Keratinocyte (primary cell): Measurements from ENCODE around the gene SLC1A5. TPM values are rescaled to one million over a fixed set of nuclear protein-coding genes. Genes with fewer than 3 reads are reported as not detected.

Experiments
- DNase-seq: peaks from one replicate; pipeline ENCODE4 v3.0.0-alpha.2; 2011; ENCODE audit warnings: low read depth, missing footprints, low spot score
- FAIRE-seq: peaks from 2 replicates; lab custom pipeline; 2011; peaks lifted over from hg19 to GRCh38; lab: Jason Lieb, UNC
- H2AFZ ChIP-seq: 2 replicates; pipeline ENCODE4 v1.6.0; 2012; ENCODE audit warnings: low read length, control low read depth, inconsistent platforms; ENCODE audit not compliant: control insufficient read depth
- H3K27ac ChIP-seq: 2 replicates; pipeline ENCODE4 v1.5.1; 2011; ENCODE audit warnings: low read length; ENCODE audit not compliant: control insufficient read depth, insufficient read depth
- H3K27me3 ChIP-seq: 3 replicates; pipeline ENCODE4 v1.6.0; 2011; ENCODE audit warnings: low read length; ENCODE audit not compliant: control insufficient read depth, insufficient read depth; ENCODE audit errors: extremely low read depth
- H3K36me3 ChIP-seq, 2 experiments: 2 replicates in 1 of 2; 3 replicates in 1 of 2; pipeline ENCODE4 v1.5.1; 2011; ENCODE audit warnings: low read length in 2 of 2, mild to moderate bottlenecking in 1 of 2; ENCODE audit not compliant: control insufficient read depth in 2 of 2, insufficient read depth in 2 of 2; ENCODE audit errors: extremely low read depth in 1 of 2
- H3K4me1 ChIP-seq: 3 replicates; pipeline ENCODE4 v1.5.1; 2011; ENCODE audit warnings: low read length; ENCODE audit not compliant: control insufficient read depth, insufficient read depth; ENCODE audit errors: extremely low read depth
- H3K4me2 ChIP-seq: 3 replicates; pipeline ENCODE4 v1.6.0; 2011; ENCODE audit warnings: low read depth, low read length; ENCODE audit not compliant: control insufficient read depth, insufficient read depth; ENCODE audit errors: extremely low read depth
- H3K4me3 ChIP-seq, 3 experiments: fragments of 200-600 bp in 1 of 3; sonication (generic) in 1 of 3; 2 replicates in 2 of 3; 3 replicates in 1 of 3; pipeline ENCODE4 v1.5.1; 2011 to 2016; ENCODE audit warnings: low read length in 3 of 3, mild to moderate bottlenecking in 3 of 3, control low read depth in 2 of 3, inconsistent platforms in 1 of 3, low read depth in 1 of 3, mixed read lengths in 1 of 3, mixed run types in 1 of 3, moderate library complexity in 1 of 3; ENCODE audit not compliant: control insufficient read depth in 2 of 3, insufficient read depth in 2 of 3; ENCODE audit errors: extremely low read depth in 1 of 3
- H3K79me2 ChIP-seq: 2 replicates; pipeline ENCODE4 v1.6.0; 2012; ENCODE audit warnings: low read length; ENCODE audit not compliant: control insufficient read depth, insufficient read depth
- H3K9ac ChIP-seq: 3 replicates; pipeline ENCODE4 v1.6.0; 2011; ENCODE audit warnings: low read length; ENCODE audit not compliant: control insufficient read depth, insufficient read depth; ENCODE audit errors: extremely low read depth
- H3K9me1 ChIP-seq: 3 replicates; pipeline ENCODE4 v1.6.0; 2011; ENCODE audit warnings: low read length; ENCODE audit not compliant: control insufficient read depth, insufficient read depth; ENCODE audit errors: extremely low read depth
- H3K9me3 ChIP-seq: 2 replicates; pipeline ENCODE4 v1.5.1; 2012; ENCODE audit warnings: low read depth, low read length; ENCODE audit not compliant: control insufficient read depth
- H4K20me1 ChIP-seq: 3 replicates; pipeline ENCODE4 v1.6.0; 2011; ENCODE audit warnings: low read length; ENCODE audit not compliant: control insufficient read depth, insufficient read depth; ENCODE audit errors: extremely low read depth
- EZH2 ChIP-seq: IDR thresholded peaks from one replicate; pipeline ENCODE4 v1.6.1; 2012; ENCODE audit warnings: inconsistent platforms, mild to moderate bottlenecking, low read length, moderate library complexity
- dilution Hi-C: fragments of 300-500 bp; cut with MboI; formaldehyde crosslinking; loops from one replicate; pipeline ENCODE4 v1.7.0; 2020; ENCODE audit warnings: low sequenced_read_pairs; ENCODE audit not compliant: extremely low pct_ligation_motif_present
- polyA plus RNA-seq, 5 experiments: library from polyadenylated mRNA; depleted of rRNA in 3 of 5; stranded (reverse) in 3 of 5; stranded (forward) in 1 of 5; unstranded in 1 of 5; fragments of >200 nt; gene quantifications; 1 replicate in 1 of 5; 2 replicates in 3 of 5; 3 replicates in 1 of 5; pipeline versions ENCODE4 v1.2.1 to v1.2.3, GENCODE V29; 2011 to 2012; ENCODE audit warnings: missing spikeins in 2 of 5, low read depth in 1 of 5, low replicate concordance in 1 of 5
- TF ChIP-seq, protein P1 (sequence below), 3 experiments: IDR thresholded peaks in 1 of 3; conservative IDR thresholded peaks in 1 of 3; optimal IDR thresholded peaks in 1 of 3; 2 replicates in 2 of 3; 3 replicates in 1 of 3; pipeline versions ENCODE3 to v1.5.1; 2011; ENCODE audit warnings: low read length in 3 of 3, mild to moderate bottlenecking in 3 of 3, moderate library complexity in 2 of 3, control low read depth in 1 of 3, inconsistent platforms in 1 of 3; ENCODE audit not compliant: insufficient read depth in 2 of 3; ENCODE audit errors: extremely low read depth in 1 of 3

Gene SLC1A5
- polyA plus RNA-seq, 1 donor (not counting 4 experiments of a cell fraction or from before 2014, with no cell fraction given), result 90.4 TPM

DNA sequence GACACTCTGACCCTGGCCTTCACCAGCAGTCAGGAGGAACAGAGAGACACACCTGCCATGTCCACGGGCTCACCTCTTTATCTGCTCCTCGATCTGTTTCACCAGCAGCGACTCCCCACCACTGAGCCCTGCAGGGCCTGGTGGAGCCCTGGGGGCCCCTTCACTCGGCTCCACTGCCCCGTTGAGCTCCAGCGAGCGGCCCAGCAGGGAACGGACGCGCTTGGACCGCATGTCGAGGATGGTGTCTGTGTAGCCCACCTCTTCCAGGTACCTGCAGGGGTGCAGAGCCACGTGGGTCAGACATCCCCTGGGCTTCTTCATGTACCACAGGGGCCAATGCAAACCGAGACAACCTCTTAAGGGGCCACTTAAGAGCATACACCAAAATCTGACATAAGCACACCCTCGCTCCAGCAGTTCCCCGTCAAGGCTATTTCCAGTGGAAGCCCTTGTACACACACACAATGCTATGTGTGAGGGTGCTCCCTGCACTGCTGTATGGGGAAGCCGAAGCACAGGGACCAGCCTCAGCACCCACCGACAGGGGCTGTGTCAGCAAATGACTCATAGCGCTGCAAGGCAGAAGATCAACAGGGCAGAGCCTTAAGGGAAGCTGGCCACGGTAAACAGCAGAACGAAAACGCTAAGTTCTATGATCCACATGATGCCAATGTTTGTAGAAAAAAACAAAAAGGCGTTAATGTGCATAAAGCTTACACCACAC is 55.3 kb downstream of the SLC1A5 start:
- no peak for TF ChIP-seq EZH2
- TF ChIP-seq, protein P1, sequence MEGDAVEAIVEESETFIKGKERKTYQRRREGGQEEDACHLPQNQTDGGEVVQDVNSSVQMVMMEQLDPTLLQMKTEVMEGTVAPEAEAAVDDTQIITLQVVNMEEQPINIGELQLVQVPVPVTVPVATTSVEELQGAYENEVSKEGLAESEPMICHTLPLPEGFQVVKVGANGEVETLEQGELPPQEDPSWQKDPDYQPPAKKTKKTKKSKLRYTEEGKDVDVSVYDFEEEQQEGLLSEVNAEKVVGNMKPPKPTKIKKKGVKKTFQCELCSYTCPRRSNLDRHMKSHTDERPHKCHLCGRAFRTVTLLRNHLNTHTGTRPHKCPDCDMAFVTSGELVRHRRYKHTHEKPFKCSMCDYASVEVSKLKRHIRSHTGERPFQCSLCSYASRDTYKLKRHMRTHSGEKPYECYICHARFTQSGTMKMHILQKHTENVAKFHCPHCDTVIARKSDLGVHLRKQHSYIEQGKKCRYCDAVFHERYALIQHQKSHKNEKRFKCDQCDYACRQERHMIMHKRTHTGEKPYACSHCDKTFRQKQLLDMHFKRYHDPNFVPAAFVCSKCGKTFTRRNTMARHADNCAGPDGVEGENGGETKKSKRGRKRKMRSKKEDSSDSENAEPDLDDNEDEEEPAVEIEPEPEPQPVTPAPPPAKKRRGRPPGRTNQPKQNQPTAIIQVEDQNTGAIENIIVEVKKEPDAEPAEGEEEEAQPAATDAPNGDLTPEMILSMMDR (optimal IDR thresholded peaks at IDR 0.05 in 1 of 3, IDR thresholded peaks at IDR 0.05 in 1 of 3, conservative IDR thresholded peaks at IDR 0.05 in 1 of 3; ENCODE audit: extremely low read depth in 1 of 3, insufficient read depth in 2 of 3, low read length in 3 of 3), result no peak
- Histone ChIP-seq H3K9ac (no peak overlapping the region), H3K36me3 (peaks cover 55 to 56% of the 10 kb centered on the region in 2 experiments), H3K4me2 (no peak overlapping the region), H3K4me1 (peaks cover 5% of the 10 kb centered on the region), H3K27me3 (no peaks in the 10 kb centered on the region), H2AFZ (no peak overlapping the region), H3K9me1 (no peaks in the 10 kb centered on the region), H3K27ac (no peak overlapping the region), H3K4me3 (no peak overlapping the region), H3K79me2 (peaks cover 63% of the 10 kb centered on the region), H3K9me3 (no peaks in the 10 kb centered on the region), H4K20me1 (peaks cover 38% of the 10 kb centered on the region)
- no peak for FAIRE-seq
- no peak for DNase-seq
- dilution Hi-C loops, result no loop called here

DNA sequence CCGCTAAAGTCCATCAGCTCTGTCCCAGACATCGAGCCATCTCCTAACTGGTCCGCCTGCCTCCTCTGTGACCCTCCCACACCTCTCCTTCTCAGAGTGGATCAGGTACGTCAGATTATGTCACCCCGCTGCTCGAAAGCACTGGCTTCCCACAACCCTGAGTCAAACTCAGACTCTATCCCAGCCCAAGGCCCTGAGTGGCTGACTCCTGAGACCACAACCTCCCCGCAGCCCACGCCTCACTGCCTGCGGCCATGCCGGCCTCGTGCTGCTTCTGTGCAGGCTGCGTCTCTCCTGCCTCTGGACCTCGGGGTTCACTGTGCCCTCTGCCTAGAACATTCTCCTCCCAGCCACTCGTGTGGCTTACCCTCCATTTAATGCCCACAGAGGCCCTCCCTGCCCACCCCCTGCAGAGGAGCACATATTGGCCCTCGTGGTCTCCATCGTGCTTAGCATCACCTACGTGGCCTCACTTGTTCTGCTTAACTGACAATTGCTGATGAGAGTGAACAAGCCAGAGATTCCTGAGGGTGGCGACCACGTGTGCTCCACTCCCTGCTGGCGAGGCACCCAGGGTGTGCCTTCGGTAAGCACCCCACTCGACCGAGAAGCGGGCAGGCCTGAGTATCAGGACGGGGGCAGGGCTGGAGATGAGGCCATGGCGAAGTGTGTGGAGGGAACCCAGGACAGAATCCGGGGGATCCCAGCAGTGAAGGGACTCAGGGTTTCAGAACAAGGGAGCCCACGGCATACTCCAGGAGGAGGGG is 56.0 kb downstream of the SLC1A5 start:
- no peak for TF ChIP-seq EZH2
- TF ChIP-seq, protein P1 (optimal IDR thresholded peaks at IDR 0.05 in 1 of 3, IDR thresholded peaks at IDR 0.05 in 1 of 3, conservative IDR thresholded peaks at IDR 0.05 in 1 of 3; ENCODE audit: extremely low read depth in 1 of 3, insufficient read depth in 2 of 3, low read length in 3 of 3), result no peak
- Histone ChIP-seq H3K27ac (no peak overlapping the region), H3K79me2 (peaks cover 56% of the 10 kb centered on the region), H4K20me1 (peaks cover 36% of the 10 kb centered on the region), H3K27me3 (no peaks in the 10 kb centered on the region), H3K4me1 (peaks cover 5% of the 10 kb centered on the region), H3K4me2 (no peak overlapping the region), H3K9ac (no peak overlapping the region), H3K9me3 (no peaks in the 10 kb centered on the region), H3K36me3 (peaks cover 54 to 56% of the 10 kb centered on the region in 2 experiments), H3K9me1 (no peaks in the 10 kb centered on the region), H3K4me3 (no peak overlapping the region), H2AFZ (no peak overlapping the region)
- FAIRE-seq (no peak), DNase-seq (no peak)
- dilution Hi-C loops, result no loop called here
